Stimulated activated CD4-positive, alpha-beta T cell treated with anti-CD3 and anti-CD28 coated beads, Interleukin-4, amount 100 ng/mL, for 24 hours (primary cell): ENCODE data around the gene RSPH9.
"Not testable (repeated sequence)": the region's sequence is repeated elsewhere in the genome, so short reads cannot be mapped to it uniquely, and the experiment has no call there.

ENCODE experiments used
- DNase-seq: peaks from one replicate; pipeline ENCODE4 v3.0.0-alpha.2; 2020

RSPH9 gene

DNA sequence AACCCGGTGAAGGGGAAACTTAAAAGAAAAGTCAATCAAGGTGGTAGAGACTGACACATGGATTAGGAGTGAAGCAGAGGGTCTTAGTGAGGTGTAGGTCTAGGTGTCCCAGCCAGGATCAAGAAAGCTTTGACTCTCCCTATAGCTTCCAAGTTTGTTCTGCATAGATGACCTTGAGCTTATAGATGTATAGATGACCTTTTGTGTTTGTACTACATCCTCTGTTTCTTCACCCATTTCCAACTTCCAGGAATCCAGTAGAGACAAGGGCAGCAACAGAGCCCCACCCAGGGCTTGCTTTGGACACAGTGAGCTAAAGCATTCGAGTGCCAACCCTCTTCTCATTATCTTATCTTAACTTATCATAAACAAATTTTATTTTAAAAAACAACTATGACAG, 44.6 kb downstream of the RSPH9 start:
- no peak for DNase-seq

DNA sequence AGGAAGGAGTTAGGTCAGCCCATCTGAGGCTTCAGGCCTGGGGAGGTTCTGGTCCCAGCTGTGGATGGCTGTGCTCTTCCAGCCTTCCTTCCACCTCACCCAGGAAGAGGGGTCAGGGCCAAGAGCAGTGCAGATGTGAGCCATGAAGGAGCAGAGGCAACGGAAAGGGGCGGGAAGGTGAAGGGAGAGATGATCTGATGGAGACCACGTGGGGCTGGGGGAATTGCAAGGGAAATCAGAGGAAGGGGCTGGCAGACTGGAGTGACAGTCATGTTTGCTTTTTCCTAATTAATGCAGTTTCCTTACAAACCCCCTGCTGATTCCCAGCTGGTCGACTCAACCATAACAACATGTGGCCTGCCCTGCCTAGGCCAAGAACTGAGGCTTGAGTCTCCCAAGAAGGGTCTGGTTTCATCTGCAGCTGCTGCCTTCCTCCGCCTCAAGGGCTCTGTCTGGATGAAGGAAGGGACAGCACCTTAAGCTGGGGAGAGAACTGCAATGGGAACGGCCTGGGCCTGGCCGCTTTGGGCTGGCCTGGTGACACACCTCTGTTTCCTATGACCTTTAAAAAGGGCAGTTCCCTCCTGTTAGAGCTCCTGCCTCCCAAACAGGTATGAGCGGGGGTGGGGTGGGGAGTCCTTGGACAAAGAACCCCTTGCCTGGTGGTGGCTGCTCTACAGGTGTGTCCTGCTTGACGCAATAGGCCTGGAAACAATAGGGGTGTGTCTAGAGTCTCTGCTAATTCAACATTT, 50.6 kb downstream of the RSPH9 start:
- DNase-seq, result no peak

GRCh38 chr6:43695967-43696291, 51.1 kb downstream of the RSPH9 start:
- DNase-seq, result no peak

DNA sequence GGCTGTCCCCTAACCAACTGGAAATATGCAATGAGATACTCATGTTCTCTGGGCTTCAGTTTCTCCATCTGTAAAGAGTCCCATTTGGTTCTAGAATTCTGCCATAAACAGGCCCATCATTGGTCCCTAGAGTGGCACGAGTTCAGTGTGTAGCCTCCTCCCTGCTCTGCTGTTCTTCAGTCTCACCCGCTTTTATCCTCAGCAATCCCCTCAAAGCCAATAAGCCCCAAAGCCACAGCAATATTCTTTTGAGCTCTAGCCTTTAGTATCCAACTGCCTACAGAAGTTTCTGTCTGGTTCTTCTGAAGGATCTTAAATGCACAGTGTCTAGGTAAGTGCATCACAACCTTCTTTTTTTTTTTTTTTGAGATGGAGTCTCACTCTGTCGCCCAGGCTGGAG, 52.6 kb downstream of the RSPH9 start:
- DNase-seq, result no peak

DNA sequence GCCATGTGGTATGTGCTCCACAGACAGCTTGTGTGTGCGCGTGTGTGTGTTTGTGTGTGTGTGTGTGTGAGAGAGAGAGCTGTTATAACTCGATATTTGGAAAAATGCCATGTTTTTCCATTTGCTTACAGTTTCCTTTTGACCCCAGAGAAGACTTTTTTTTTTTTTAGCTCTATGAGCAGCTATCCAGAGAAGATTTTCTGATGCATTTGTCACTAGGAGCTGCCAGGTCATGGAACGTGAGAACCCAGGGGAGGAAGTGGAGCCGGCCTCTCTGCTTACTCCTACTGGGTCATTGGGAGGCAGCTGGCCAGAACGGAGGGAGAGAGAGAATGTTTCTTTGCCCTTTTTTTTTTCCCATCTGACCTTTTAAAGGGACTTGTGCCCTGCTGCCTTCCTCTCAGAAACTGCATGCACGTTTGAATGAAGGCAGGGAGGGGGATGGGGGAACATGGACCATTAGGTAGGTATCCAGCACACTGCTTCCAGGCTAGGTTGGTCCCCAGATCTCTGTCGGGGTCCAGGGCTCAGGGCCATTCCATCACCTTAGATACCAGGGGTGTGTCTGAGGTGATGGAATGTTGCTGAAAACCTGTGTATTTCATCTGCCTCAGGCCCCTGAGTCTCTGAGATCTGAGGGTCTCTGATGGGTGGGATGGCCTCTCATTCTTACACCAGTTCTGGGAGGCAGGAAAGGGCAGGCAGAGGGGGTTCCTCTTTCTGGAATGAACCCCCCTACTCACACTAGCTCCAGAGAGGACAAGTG, 53.9 kb downstream of the RSPH9 start:
- no peak for DNase-seq

- DNase-seq, result no peak
These were observed 54.8 kb downstream of the RSPH9 start for GRCh38 chr6:43699564-43700186.

DNA sequence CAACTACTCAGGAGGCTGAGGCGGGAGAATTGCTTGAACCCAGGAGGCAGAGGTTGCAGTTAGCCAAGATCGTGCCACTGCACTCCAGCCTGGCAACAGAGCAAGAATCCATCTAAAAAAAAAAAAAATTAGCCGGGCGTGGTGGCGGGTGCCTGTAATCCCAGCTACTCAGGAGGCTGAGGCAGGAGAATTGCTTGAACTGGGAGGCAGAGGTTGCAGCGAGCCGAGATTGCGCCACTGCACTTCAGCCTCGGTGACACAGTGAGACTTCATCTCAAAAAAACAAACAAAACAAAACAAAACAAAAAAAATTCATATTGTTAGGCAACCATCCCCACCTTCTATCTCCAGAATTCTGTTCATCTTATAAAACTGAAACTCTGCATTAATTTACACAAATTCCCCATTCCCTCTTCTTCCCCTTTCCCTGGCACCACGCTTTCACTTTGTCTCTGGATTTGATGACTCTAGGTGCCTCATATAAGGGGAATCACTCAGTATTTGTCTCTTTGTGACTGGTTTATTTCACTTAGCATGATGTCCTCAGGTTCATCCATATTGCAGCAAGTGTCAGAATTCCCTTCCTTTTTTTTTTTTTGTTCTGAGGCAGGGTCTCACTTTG, 56.2 kb downstream of the RSPH9 start:
- DNase-seq, result not testable (repeated sequence)

DNA sequence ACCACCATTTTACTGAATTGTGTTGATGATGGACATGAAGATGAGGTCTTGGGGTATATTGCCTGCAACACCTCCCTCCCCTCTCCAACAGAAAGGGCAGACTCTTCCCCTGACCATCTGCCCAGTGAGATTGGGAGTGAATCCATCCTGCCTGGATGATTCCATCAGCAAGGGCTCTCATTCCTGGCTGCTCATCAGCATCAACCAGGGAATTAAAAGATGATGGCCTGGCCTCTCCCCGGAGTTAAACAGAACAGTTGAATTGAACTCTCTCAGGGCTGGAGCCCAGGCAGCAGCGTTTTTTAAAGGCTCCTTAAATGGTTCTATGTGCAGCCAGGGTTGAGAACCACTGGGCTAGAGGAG, 57.3 kb downstream of the RSPH9 start:
- DNase-seq, result no peak

DNA sequence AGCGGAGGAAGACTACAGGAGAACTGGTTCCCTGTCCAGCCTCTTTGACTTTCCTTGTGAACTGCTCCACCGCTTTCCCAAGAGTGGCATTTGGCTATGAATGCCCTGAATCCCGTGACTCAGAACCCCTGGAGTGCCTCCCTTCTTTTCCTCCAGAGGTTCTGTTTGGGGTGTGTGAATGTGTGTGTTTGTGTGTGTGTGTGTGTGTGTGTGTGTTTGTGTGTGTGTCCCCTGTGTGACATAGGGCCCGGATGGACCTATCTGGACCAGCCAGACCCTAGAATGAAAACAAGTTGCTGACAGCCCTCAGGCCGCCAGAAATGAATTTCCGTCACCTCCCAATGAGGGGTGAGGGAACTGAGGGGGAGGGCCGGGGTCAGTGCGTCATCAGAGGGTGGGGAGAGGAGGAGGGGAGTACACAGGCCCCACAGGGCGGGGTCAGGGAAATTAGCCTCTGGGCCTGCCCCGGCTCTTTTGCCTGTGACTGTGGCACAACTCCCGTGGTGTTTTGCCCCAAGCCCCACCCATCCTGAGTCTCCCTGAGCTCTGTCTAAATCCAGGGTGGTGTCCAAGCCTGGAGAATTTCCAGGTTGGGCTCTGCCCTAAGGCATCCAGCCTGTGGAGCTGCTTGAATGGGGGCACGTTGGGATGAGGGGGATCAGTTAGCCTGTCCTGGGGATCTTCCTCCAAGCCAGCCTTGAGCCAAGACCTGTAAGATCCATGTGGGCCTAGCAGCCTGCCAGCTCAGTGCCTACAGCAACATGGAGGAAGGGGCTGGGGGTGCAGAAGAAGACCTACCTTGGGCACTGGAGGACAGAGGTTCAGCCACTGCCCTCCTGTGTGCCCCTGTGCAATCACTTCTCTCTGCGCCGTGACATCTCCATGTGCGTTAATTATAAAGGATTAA, 58.0 kb downstream of the RSPH9 start:
- DNase-seq, result peak; percentile 8

- no peak for DNase-seq
These were observed 58.9 kb downstream of the RSPH9 start for GRCh38 chr6:43703512-43704429.

DNA sequence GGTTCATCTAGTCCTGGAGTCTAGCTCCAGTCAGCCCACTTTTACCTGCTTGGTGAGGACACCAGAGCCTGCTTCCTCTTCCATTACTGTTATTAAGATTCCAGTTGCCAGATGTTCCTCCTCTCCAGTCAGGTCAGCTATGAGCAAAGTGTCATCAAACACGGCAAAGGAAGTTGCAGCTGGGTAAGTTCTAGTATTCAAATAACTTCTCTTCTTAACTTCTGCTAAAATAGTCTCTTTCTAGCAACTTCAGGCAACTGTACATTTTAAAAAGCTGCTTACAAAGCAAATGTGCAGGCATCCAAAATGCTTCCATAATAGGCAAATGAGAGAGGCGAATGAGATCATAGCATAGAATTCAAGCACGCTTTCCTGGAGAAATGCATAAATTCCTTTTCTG, 61.2 kb downstream of the RSPH9 start:
- no peak for DNase-seq

GRCh38 chr6:43706788-43707187, 62.0 kb downstream of the RSPH9 start:
- DNase-seq, result no peak

GRCh38 chr6:43707269-43707668, 62.4 kb downstream of the RSPH9 start:
- DNase-seq, result no peak

DNA sequence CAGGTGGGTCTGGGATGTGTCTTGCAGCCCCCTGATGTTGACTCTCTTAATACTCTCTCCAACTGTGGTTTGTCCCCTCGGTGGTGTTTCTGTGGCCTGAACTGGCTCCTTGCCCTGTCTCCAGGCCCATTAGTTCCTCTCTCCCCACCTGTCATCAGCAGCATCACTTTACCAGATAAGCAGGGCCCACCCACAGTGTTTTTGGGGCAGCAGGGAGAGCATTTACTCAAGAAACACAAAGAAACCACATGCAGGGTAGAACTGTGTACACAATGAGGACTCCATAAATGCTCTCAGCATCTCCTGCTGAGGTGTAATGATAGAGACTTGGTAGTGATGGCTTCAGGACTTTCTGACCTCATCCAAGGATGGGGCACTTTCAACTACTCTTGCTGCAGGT, 62.9 kb downstream of the RSPH9 start:
- DNase-seq, result no peak

GRCh38 chr6:43708860-43709653, 64.2 kb downstream of the RSPH9 start:
- DNase-seq, result no peak

- DNase-seq, result no peak
These were observed 64.9 kb downstream of the RSPH9 start for GRCh38 chr6:43709654-43710303.

- no peak for DNase-seq
These were observed 65.7 kb downstream of the RSPH9 start for GRCh38 chr6:43710576-43710975.

DNA sequence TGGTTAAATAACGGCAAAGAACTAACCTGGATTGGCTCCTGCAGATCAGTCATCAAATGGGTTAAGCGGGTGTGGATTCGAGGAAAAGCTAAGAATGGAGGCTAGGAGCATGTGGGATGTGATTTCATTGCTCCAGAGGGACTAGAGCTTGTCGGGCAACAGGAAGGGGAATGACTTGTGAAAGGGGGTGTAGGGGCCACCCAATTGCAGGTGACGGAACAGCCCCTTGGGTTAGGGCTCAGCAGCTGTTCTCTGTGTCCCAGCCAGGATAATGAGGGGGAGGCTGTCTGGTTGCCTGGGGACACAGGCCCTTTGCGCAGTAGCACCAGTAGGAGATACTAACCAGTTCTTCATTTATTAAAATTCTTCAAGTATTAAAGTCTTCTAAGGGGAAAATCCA, 67.7 kb downstream of the RSPH9 start:
- DNase-seq, result no peak

GRCh38 chr6:43713643-43714310, 68.9 kb downstream of the RSPH9 start:
- DNase-seq, result no peak
